RPMI8226 (cell line): ENCODE results near the gene TMEM19.
"Not testable (repeated sequence)": the region's sequence is repeated elsewhere in the genome, so short reads cannot be mapped to it uniquely, and the experiment has no call there.

Experiments used
- DNase-seq: peaks from one replicate; pipeline ENCODE4 v3.0.0-alpha.2; 2015

Gene TMEM19

GRCh38 chr12:71666259-71666658 is 19.6 kb upstream of the TMEM19 start:
- DNase-seq, result no peak

- no peak for DNase-seq
These were observed 14.6 kb upstream of the TMEM19 start for GRCh38 chr12:71671311-71671710.

- DNase-seq, result no peak
These were observed 14.1 kb upstream of the TMEM19 start for GRCh38 chr12:71671816-71672215.

GRCh38 chr12:71682466-71682865 is 3.4 kb upstream of the TMEM19 start:
- no peak for DNase-seq

- DNase-seq, result no peak
These were observed 2.2 kb upstream of the TMEM19 start for GRCh38 chr12:71683633-71684032.

GRCh38 chr12:71684081-71684480 is 1.8 kb upstream of the TMEM19 start:
- DNase-seq, result no peak

GRCh38 chr12:71685312-71685906 is 473 bp upstream of the TMEM19 start:
- DNase-seq, result peak; percentile 8

GRCh38 chr12:71686658-71687025 is 760 bp downstream of the TMEM19 start:
- no peak for DNase-seq

GRCh38 chr12:71687172-71687571 is 1.3 kb downstream of the TMEM19 start:
- not testable (repeated sequence) for DNase-seq

- no peak for DNase-seq
These were observed 3.2 kb downstream of the TMEM19 start for GRCh38 chr12:71688961-71689570.

GRCh38 chr12:71691504-71692129 is 5.7 kb downstream of the TMEM19 start:
- DNase-seq, result peak; percentile 54

- no peak for DNase-seq
These were observed 7.2 kb downstream of the TMEM19 start for GRCh38 chr12:71693126-71693525.

GRCh38 chr12:71693651-71694050 is 7.8 kb downstream of the TMEM19 start:
- not testable (repeated sequence) for DNase-seq

- no peak for DNase-seq
These were observed 8.4 kb downstream of the TMEM19 start for GRCh38 chr12:71694099-71694820.

- DNase-seq, result no peak
These were observed 9.9 kb downstream of the TMEM19 start for GRCh38 chr12:71695782-71696181.

GRCh38 chr12:71702181-71702580 is 16.3 kb downstream of the TMEM19 start:
- not testable (repeated sequence) for DNase-seq

GRCh38 chr12:71702590-71702989 is 16.7 kb downstream of the TMEM19 start:
- DNase-seq, result no peak

- DNase-seq, result no peak
These were observed 17.3 kb downstream of the TMEM19 start for GRCh38 chr12:71703206-71703605.

- DNase-seq, result no peak
These were observed 19.0 kb downstream of the TMEM19 start for GRCh38 chr12:71704920-71705319.

GRCh38 chr12:71708658-71709057 is 22.8 kb downstream of the TMEM19 start:
- DNase-seq, result no peak

GRCh38 chr12:71710276-71711125 is 24.6 kb downstream of the TMEM19 start:
- no peak for DNase-seq

- no peak for DNase-seq
These were observed 32.7 kb downstream of the TMEM19 start for GRCh38 chr12:71718611-71719010.
